ENCODE measurements around the gene RTL5.

DNA sequence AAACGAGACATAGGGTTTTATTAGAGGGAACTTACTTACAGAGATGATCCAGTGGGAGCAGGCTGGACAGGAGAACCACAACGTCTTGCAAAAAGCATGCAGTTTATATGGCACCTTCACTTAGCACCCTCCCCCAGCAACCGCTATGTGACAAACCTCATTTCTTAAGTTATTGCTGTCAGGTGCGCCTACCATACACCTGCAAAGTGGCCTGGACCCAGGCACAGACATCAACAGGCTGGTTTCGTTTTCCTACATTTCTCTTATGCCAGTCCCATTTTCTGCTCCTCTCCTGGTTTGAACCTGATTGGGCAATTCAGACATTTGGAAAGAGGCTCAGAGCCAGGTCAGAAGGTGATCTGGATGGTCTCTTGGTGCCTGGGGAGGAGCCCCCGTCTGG is 18.3 kb downstream of the RTL5 start:
- TF ChIP-seq, protein P1, sequence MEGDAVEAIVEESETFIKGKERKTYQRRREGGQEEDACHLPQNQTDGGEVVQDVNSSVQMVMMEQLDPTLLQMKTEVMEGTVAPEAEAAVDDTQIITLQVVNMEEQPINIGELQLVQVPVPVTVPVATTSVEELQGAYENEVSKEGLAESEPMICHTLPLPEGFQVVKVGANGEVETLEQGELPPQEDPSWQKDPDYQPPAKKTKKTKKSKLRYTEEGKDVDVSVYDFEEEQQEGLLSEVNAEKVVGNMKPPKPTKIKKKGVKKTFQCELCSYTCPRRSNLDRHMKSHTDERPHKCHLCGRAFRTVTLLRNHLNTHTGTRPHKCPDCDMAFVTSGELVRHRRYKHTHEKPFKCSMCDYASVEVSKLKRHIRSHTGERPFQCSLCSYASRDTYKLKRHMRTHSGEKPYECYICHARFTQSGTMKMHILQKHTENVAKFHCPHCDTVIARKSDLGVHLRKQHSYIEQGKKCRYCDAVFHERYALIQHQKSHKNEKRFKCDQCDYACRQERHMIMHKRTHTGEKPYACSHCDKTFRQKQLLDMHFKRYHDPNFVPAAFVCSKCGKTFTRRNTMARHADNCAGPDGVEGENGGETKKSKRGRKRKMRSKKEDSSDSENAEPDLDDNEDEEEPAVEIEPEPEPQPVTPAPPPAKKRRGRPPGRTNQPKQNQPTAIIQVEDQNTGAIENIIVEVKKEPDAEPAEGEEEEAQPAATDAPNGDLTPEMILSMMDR (IDR thresholded peaks at IDR 0.05): no peak
- no peak for TF ChIP-seq POLR2A (IDR thresholded peaks at IDR 0.05)

All from thyroid gland (tissue), 4 donors.